CD1c-positive myeloid dendritic cell (primary cell): ENCODE measurements around the gene BTRC.

Experiments used
- DNase-seq: peaks from one replicate; pipeline ENCODE4 v3.0.0-alpha.2; 2016; ENCODE audit errors: extremely low spot score

Gene BTRC

DNA sequence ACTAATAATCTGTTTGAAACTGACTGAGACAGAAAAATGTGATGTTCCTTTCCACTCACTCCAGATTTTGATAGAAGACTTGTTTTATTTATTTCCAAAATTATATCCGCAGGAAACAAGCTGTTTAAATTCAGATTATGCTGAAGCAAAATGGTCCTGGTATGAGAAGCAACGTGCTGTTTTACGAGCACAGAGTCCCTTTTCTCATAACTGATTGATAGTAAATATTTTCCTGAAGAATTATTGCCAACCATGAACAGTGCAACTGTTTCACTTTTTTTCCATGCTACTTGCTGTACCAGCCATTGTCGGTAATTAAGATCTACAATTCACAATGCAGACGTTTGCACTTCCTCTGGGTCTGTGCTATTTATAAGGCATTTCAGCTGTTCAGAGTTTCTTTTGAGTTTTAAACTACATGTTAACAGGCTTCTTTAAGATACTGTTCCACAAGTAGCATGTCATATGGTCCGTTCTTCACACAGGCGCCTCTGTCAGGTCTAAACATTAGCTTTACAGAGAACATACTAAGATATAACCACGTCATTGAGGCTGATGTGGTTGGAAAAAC lies 130.3 kb downstream of the BTRC start:
- no peak for DNase-seq

DNA sequence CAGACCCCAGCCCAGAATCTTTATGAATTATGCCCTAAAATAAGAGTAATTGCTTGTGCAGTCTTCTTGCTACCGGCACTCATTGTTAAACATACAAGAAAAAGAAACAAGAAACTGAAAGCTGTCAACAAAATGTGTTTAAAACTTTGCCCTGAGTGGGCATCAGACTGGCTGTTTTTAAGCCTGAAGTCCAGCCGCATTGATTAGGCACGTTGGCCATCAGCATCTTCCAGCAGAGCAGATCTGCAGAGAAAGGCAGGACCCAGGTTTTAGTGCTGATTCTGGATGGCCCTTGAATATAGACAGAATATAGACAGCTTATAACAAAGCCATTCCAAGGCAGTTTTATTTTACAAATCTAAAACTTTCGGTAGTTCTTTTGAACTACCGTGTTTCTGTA lies 131.2 kb downstream of the BTRC start:
- no peak for DNase-seq

DNA sequence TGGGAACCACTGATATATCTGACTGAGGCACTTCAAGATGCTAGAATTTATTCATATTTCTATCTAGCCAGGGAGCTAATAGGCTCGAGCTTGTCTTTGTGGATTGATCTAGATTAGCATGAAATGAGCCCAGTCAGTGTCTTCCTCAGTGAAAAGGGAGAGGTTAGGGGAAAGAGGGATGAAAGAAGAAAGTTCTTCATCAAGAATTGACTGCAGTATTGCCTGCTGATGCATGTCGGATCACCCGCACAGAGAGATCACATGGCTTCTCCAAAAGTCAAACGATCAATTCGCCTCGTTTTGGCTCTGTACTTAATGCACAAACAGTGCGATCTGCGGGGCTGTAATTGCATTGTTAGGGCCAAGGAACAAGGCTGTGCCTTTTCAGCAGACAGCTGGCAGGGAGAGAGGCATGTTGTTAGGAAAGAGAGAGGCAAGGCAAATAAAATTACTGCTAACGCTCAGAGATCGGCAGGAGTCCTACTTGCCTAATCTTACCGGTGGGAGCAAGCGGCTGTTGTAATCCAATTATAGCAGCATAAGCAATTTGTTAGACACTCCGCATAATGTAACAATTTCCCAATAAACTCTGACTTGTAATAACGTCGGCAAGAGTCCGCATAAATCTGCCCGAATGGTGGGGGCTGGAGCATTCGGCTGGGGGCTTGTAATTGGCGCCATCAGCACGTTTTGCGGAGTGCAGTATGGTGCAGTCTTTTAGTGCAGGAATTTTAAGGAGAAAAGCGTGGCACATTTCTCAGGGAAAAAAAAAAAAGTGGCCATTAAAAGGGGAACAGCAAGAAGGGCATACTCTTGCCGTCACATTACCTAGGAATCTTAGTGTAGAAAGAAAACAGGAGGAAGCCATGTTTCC lies 132.0 kb downstream of the BTRC start:
- no peak for DNase-seq

DNA sequence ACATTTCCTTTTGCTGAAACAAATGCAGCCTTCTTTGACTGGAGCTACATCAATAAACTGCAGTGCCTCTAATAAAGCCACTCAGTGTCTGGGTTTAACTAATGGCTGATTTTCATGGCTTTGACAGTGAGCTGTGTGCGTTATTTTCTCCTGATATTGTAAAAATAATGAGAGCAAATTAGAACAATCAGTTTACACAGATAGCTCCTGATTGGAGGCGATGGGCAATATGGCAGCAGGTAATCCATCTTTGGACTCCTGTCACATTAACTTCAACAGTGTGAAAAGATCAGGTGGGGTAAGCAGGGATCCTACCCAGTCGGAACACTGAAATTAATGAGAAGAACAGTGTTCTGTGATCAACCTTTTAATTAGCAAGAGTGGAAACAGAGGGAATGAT lies 133.4 kb downstream of the BTRC start:
- no peak for DNase-seq

DNA sequence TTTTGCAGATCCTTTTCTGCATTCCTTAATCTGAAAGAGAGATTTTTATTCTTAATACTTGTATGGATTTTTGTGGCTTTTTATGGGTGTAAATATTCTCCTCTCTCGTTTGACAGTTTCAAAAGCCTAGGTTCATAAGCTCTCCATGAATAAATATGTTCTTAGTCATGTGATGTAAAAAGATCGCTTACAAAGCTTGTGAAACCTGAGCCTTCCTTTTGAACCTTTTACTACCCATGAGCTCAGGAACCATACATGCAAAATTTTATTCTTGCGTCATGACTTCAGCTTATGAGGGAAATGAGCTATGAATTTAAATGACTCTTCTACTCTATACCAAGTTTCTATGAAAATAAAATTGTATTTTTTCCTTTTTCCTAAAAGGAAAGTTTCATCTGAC lies 135.4 kb downstream of the BTRC start:
- no peak for DNase-seq

DNA sequence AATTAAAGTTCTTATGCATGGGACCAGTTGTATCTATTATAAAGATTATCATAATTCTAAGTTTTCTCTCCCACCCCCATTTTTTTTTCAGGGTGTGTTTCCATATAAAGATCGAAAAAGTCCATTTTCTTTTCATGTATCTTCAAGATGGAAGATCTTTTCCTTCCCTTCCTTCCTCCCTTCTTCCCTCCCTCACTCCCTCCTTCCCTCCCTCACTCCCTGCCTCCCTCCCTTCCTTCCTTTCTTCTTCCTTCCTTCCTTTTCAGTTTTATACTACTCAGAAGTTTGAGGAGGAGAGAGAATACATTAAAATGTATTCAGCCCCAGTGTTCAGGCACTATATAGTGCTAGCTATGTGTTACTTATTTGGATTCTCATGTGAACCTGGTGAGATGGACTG lies 136.1 kb downstream of the BTRC start:
- no peak for DNase-seq

DNA sequence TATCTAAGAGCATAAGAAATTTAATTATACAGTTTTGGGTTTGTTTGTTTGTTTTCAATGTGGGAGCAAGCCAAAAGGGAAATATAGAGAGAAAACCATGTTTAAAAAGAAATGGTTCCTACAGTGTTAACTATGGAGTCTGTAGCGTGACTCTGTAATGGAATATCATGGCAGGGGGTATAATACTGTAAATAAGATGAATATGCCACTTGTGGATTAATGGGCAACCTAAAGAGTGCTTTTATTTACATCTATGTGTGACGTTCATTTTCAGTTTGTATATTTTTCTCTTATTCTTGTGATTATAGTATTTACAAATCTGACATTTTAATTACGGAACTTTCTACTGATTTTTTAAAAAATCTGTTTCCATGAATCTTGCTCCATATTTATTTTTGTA lies 138.2 kb downstream of the BTRC start:
- DNase-seq = no peak

DNA sequence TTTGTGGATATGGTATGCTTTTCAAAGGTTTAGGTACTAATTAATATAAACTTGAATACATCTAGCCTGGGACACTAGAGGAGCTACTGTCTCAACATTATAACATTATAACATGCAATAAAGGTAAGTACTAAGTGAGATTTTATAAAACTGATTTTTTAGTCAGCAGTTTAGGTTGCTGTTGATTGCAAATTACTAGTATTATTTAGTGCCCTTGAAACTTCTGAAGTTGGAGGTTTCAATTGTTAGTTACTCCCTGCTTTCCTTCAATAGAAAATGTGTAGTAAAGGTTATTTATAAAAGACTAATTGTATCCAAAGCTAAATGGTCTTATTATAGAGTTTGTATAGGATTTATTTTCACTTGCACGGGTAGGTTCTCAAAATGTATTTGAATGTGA lies 138.8 kb downstream of the BTRC start:
- no peak for DNase-seq

DNA sequence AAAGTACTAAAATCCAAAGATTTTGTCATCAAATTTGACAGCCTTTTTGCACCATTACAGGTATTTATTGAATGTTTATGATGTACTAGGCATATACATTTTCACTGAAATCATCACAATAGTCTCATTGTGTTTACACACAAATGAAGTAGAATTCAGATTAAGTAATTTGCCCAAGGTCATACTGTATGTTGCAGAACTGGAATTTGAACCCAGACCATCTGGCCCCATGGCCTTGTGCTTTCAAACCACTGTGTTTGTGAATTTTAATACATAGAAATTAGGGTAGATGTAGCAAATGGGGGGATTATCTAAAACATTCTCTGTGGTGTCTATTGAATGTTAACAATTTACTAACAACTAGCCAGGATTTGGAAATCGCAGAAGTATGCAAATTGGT lies 139.3 kb downstream of the BTRC start:
- DNase-seq = no peak

DNA sequence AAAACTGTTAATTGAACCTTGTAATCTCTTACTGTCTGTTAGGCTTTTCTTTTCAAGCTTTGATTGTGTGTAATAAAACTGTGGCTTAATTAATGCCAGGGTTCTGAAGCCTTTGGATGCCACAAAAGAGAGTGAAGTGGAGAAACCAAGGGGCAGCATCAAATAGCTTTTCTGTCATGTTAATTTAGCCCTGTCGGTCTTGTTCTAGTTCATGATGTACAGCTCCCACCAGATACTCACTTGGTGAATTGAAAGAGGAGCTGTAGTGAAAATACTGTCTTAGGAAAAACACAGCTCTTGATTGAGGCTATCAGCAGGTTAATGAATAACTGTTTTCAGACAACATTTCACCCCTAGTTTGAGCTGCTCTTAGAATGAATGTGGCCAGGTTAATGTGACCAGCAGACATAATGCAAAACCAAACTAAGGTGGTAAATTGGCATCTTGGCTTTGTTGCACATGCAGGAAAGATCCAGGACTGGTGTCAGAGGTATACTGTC lies 139.9 kb downstream of the BTRC start:
- DNase-seq = no peak

DNA sequence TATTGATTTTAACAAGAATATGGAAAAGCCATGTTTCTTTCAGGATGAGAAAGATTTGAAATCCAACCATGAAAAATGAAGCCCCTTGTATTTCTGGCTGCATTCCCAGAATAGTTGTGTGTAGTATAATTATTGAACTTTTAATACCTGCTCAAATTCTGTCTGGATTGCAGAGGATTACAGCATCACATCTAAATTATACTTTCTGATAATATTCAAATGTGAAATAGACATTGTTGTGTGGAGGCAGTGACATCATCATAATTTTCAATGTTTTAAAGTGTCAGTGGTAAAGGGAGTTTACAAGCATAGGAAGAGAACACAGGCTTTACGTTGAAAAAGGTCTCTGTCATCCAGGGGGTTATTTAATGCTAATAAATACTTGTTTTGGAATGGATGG lies 140.7 kb downstream of the BTRC start:
- no peak for DNase-seq

DNA sequence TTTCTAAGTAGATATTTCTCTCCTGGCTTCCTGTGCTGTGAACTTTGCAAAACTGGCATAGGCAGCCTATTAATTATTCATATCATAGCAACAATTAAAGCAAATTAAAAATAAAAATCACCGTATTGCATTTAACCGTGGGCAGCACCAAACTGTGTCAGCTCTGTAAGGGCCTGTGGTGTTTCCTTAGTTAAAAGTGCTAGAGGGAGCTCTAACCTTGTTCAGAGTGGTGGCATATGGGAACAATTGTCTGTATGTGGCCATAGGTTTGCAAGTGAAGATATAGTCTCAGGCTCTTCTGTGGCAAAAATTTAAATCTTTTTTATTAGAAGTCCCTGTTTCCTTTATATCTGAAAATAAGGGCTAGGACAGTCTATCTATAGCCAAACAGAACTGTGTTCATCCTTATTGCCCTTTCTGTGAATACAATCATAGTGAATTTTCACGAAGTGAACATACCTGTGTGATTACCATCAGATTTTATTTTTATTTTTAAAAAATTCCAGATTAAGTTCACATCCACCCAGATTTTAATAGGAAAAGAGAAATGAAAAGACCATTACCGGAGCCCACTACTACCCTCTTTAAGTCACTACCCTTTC lies 141.5 kb downstream of the BTRC start:
- DNase-seq = no peak

DNA sequence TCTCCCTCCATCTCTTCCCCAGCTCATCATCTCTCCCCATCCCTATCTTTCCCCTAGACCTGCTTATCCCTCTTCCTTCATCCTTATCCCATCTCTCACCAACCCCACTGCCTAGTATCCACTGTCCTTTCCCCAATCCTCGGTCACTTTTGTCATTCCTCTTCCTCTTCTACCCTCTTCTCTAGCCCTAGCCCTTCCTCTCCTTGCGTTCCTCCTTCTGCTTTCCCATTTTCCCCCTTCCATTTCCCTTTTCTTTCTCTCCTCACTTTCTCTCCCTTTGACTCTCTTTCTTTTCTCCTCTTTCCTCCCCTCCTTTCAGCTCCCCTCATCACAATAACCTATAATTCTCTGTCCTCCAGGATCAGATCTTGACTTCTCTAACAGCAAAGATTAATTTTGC lies 150.5 kb downstream of the BTRC start:
- no peak for DNase-seq

DNA sequence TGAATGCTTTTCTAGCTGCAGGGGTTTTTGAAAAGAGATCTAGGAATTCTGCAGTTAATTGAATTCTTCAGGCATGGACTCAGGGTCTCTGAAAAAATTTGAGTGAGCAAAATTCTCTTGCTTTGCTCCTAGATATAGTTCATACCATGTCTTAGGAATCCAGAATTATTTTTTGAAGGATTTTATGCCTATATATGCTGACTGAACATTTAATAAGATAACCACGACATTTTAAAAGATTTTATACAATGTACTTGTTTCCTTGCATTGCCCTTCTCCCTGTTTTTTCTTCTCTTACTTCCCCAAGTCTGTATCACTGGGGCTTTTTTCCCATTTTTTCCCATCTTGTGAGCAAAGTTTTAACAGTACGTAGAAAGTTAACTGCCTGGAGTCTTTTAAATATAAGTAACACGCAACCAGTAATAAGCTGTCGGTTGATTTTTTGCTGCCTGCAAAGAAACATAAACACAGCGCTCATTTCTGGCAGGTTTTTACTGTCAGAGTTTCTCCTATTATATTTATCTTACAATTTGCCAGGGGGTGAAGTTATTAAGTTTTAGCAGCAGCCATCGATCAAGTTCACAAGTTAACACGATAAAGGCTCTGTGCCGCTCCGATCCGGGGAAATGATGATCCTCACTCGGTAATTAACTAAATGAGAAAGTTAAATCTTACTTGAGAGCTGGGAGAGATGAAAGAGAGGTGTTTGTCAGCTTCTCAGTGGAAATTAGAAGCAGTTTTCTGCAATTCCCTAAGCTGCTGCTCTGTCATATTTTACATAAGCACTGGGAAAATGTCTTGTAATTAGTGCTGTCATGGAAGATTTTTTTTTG lies 153.1 kb downstream of the BTRC start:
- DNase-seq = no peak

DNA sequence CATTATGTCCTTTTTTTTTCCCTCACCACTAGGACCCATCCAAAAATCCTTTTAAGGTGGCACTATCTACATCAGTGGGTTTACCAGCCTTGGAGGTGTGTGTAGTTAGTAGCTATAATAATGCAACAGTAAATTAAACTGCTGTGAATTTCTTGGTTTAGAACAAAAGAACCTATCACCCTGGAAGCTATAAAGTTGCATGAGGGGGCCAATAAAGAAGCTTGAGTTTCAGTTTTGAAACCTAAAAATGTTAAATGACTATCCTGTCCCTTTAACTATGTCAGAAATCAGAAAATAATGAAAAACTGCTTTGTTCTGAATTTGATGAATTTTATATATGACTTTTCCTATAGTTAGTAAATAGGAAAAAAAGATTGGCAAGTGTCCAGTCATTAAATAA lies 153.9 kb downstream of the BTRC start:
- no peak for DNase-seq

DNA sequence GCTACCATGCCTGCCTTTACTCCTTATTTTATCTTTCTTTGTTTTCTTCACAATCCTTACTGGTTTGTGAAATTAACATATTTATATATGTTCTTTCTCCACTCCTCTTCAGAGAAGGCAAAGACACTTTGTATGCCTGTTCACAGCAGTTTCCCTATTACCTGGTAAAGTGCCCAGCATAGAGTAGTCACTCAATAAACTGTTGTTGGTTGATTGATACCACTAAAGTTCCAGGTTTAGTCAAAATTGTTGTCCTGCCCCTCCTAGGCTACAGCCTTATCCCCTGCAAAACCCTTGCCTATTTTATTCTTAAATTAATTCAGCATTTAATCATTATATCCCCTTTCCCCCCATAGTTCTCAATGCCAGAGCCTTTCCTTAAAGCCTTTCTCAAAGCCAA lies 158.0 kb downstream of the BTRC start:
- DNase-seq = no peak

DNA sequence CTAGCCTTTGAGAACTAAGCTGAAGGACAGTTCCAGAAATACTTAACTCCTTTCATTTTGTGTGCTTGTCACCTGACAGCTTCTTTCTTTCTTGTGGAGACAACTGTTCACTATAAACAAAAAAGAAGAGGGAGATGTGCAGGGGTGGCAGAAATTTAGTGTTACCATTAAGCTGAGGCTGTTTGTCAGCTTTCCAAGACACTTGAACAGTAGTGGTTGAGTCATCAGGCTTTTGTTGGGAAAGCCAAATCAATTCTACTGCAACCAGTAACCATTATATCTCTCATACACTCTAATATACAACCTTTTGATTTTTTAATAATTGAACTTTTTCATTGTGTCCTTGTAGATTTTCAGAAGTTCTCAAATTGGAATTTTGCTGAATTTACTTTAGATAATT lies 158.8 kb downstream of the BTRC start:
- DNase-seq = no peak

DNA sequence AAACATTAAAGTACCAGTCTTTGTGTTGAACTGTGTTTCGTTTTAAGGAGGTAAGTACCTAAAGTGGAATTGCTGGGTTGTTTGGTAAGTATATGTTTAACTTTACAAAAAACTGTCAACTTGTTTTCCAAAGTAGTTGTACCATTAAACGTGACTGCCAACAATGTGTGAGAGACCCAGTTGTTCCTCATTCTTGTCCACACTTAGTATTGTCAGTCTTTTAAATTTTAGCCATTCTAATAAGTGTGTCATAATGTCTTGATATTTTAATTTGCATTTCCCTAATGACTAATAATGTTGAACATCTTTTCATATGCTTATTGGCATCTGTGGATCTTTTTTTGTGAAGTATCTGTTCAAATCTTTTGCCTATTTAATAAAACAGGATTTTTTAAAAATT lies 159.8 kb downstream of the BTRC start:
- no peak for DNase-seq

DNA sequence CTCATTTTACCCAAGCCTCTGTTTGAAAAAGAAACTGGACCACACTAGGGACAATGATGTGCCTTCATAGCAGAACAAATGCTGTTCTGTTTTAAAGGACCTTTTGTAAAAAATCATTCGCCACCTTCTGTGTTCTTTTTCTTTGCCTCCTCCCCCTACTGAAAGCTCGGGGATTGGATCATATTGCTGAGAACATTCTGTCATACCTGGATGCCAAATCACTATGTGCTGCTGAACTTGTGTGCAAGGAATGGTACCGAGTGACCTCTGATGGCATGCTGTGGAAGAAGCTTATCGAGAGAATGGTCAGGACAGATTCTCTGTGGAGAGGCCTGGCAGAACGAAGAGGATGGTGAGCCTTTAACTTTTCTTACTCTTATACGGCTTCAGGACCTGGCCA lies 171.9 kb downstream of the BTRC start:
- no peak for DNase-seq

DNA sequence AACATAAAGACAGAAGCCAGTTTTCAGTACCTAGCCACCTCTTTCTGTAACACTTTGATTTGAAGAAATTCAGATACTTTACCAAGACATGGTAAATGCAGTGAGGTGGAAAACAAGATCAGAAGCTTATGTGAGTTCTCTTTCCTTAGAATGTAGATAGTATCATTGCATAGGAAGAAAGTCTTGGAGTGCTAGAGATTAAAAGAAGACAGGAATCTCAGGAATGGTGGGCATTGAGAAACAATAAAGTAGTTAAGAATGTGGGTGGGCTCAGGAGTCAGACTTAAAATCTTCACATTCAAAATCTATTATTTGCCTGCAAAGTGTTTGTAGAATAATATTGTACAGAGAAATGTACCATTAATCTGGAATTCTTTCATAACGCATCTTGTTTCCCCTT lies 175.2 kb downstream of the BTRC start:
- DNase-seq = no peak

DNA sequence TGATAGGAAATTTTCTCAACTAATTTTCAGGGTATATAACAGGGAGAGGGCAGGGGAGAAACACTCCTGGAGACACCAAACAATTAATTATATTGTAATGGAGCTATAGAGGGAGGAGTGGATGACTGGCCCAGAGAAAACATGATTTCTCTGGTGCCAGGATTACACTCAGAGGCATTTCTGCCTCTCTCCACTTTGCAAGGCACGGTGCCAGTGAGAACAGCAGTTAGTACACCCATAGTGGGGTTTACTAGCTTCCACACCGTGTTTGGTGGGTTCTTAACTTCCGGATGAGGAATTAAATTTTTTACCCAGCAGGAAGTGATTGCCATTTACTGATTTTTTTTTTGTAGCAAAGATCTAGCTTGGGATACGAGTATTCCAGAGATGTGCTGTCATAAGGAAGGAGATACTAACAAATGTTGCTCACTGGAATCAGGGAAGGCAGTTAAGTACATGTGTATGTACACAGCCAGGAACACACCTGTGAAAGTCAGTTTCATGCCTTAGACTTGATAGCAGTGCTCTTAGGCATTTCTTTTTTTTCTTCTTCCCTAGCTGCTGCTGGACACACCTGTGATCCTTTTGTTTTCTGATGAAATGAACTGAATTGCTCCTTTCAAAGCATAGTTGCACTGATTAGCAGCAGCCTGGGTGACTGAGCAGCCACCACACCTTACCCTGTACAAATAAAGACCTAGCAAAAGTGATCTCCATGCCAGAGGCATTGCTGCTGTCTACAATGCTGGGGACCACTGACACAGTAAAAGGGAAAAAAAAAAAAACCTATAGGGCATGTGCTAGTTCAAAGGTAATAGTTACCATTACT lies 176.0 kb downstream of the BTRC start:
- no peak for DNase-seq
